ENCODE measurements around the gene UCKL1.
A peak's percentile ranks its signal among the peaks of the same experiment; 100 is the strongest.
"Not testable (repeated sequence)": the region's sequence is repeated elsewhere in the genome, so short reads cannot be mapped to it uniquely, and the experiment has no call there.

Gene UCKL1

DNA sequence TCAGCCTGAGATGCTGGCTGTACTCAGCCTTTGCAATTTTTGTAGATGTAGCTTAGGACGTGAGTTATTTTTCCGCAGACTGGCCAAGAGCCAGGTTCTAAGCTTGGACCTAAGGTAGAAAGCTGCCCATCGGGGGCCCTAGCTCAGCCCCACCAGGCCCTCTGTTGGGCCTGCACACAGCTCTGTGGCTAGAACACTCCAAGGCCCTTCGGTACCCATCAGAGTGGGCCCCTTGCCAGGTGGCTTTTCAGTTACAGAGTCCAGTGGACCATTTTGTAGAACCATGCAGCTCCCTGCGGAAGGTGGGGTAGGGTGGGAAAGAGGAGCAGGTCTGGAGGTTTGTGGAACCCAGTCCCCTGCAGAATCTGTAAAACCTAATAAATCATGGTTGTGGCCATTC is 22.6 kb downstream of the UCKL1 start:
- Mint-ChIP-seq H3K27me3 (no peaks in the 10 kb centered on the region), H3K9me3 (no peaks in the 10 kb centered on the region), H3K36me3 (ENCODE audit: low read depth) (peaks cover 86% of the 10 kb centered on the region), H3K4me1 (ENCODE audit: low read depth) (no peaks in the 10 kb centered on the region), H3K27ac (no peak overlapping the region), H3K4me3 (no peak overlapping the region)
- DNase-seq: no peak

- DNase-seq: no peak
- H3K27me3 Mint-ChIP-seq: no peaks in the 10 kb centered on the region
- no peaks in the 10 kb centered on the region for H3K4me1 Mint-ChIP-seq (ENCODE audit: low read depth)
- no peak overlapping the region for H3K4me3 Mint-ChIP-seq
- no peaks in the 10 kb centered on the region for H3K9me3 Mint-ChIP-seq
- no peak overlapping the region for H3K27ac Mint-ChIP-seq
- H3K36me3 Mint-ChIP-seq (ENCODE audit: low read depth): peaks cover 92% of the 10 kb centered on the region
Measured at GRCh38 chr20:63932606-63933160, 23.5 kb downstream of the UCKL1 start.

GRCh38 chr20:63931735-63932134 is 24.5 kb downstream of the UCKL1 start:
- no peak overlapping the region for H3K27ac Mint-ChIP-seq
- peaks cover 96% of the 10 kb centered on the region for H3K36me3 Mint-ChIP-seq (ENCODE audit: low read depth)
- no peaks in the 10 kb centered on the region for H3K27me3 Mint-ChIP-seq

DNA sequence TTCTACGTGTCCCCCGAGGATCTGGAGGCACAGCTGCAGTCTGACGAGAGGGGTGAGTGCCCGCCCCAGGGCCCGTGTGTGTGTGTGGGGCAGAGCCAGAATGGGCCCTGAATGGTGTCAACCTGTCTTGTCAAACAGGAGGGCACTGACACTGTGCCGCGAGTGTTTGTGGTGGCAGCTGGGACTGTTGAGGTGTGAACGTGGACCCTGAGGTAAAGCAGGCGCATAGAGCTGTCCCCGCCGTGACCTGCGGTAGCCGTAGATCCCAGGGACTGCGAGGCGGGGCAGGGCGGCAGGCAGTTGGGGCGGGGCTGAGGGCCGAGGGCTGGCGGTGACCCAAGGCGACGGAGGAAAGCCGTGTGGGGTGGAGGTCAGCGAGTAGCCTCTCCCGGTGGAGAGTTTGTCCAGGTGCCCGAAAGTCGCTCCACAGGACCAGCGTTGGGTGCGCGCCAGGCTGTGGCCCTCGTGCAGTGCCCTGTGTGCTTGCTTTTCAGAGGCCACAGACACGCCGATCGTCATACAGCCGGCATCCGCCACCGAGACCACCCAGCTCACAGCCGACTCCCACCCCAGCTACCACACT is 25.2 kb downstream of the UCKL1 start:
- no peaks in the 10 kb centered on the region for H3K27me3 Mint-ChIP-seq
- H3K4me3 Mint-ChIP-seq: no peak overlapping the region
- peak overlapping the region; percentile 44 for H3K27ac Mint-ChIP-seq
- H3K4me1 Mint-ChIP-seq (ENCODE audit: low read depth): peaks cover 3% of the 10 kb centered on the region
- peaks cover 96% of the 10 kb centered on the region for H3K36me3 Mint-ChIP-seq (ENCODE audit: low read depth)
- H3K9me3 Mint-ChIP-seq: no peaks in the 10 kb centered on the region
- no peak for DNase-seq

More at GRCh38 chr20:63931735-63932134, 24.5 kb downstream of the UCKL1 start:
- H3K4me1 Mint-ChIP-seq (ENCODE audit: low read depth): no peaks in the 10 kb centered on the region
- no peak overlapping the region for H3K4me3 Mint-ChIP-seq
- DNase-seq: no peak
- no peaks in the 10 kb centered on the region for H3K9me3 Mint-ChIP-seq

GRCh38 chr20:63929473-63929883 is 26.7 kb downstream of the UCKL1 start:
- not testable (repeated sequence) for DNase-seq; H3K4me3 Mint-ChIP-seq; H3K27me3 Mint-ChIP-seq; H3K4me1 Mint-ChIP-seq (ENCODE audit: low read depth); H3K27ac Mint-ChIP-seq; H3K9me3 Mint-ChIP-seq
- peaks cover 93% of the 10 kb centered on the region for H3K36me3 Mint-ChIP-seq (ENCODE audit: low read depth)

- Mint-ChIP-seq H3K36me3 (ENCODE audit: low read depth) (peaks cover 92% of the 10 kb centered on the region), H3K27ac (no peak overlapping the region), H3K4me1 (ENCODE audit: low read depth) (peaks cover 12% of the 10 kb centered on the region), H3K9me3 (no peaks in the 10 kb centered on the region), H3K27me3 (no peaks in the 10 kb centered on the region), H3K4me3 (no peak overlapping the region)
- DNase-seq: no peak
Measured at GRCh38 chr20:63929071-63929470, 27.1 kb downstream of the UCKL1 start.

DNA sequence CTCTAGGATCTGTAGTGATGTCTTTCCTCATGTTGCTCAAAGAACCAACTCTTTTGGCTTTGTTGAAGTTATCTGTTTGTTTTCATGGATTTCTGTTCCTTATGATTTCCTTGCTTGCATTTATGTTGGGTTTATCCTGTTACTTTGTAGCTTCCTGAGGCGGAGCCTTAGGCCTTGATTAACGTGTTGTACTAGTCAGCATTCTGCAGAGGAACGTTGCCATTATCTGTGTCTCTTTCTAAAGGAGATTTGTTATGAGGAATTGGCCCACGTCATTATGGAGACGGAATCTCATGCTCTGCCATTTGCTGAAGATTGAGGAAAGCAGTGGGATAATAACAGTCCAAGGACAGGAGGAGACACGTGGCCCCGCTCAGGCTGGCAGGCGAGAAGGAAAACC is 29.9 kb downstream of the UCKL1 start:
- Mint-ChIP-seq H3K27me3 (no peaks in the 10 kb centered on the region), H3K27ac (peak overlapping the region; percentile 42), H3K4me1 (ENCODE audit: low read depth) (peaks cover 16% of the 10 kb centered on the region), H3K9me3 (no peaks in the 10 kb centered on the region), H3K36me3 (ENCODE audit: low read depth) (peaks cover 81% of the 10 kb centered on the region), H3K4me3 (no peak overlapping the region)
- no peak for DNase-seq

DNA sequence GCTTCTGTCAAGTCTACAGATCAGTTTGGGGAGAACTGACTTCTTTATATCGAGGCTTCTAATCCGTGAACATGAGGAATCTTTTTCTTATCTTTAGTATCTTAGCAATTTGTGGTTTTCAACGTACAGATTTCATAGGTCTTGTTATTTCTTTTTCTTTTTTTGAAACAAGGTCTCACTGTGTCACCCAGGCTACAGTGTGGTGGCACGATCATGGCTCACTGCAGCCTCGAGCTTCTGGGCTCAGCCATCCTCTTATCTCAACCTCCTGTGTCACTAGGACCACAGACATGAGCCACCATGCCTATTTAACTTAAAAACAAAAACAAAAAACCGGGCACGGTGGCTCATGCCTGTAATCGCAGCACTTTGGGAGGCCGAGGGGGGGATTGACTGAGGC is 32.0 kb downstream of the UCKL1 start:
- H3K4me3 Mint-ChIP-seq: no peak overlapping the region
- peaks cover 16% of the 10 kb centered on the region for H3K4me1 Mint-ChIP-seq (ENCODE audit: low read depth)
- peak overlapping the region; percentile 37 for H3K27ac Mint-ChIP-seq
- H3K36me3 Mint-ChIP-seq (ENCODE audit: low read depth): peaks cover 67% of the 10 kb centered on the region
- H3K9me3 Mint-ChIP-seq: no peaks in the 10 kb centered on the region
- H3K27me3 Mint-ChIP-seq: no peaks in the 10 kb centered on the region
- DNase-seq: no peak

DNA sequence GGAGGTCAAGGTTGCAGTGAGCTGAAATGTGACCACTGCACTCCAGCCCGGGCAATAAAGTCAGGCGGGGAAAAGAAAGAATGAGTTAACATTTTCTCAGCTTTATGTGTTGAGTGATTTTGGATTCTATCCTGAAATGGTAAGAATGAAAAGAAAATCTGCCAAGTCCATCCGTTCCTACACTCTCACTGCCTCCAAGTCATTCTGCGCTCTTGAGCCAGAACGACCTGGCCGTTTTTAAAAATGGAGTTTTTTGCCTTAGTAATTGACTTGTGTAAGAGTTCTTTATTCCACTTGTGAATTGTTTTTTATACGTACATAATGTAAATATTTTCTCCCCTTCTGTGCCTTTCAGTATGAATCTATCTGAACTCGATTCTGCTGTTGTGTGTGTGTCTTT is 32.6 kb downstream of the UCKL1 start:
- no peaks in the 10 kb centered on the region for H3K9me3 Mint-ChIP-seq
- no peaks in the 10 kb centered on the region for H3K27me3 Mint-ChIP-seq
- H3K4me3 Mint-ChIP-seq: no peak overlapping the region
- H3K4me1 Mint-ChIP-seq (ENCODE audit: low read depth): peaks cover 16% of the 10 kb centered on the region
- no peak for DNase-seq
- H3K27ac Mint-ChIP-seq: peak overlapping the region; percentile 55
- H3K36me3 Mint-ChIP-seq (ENCODE audit: low read depth): peaks cover 66% of the 10 kb centered on the region

GRCh38 chr20:63920226-63920625 is 36.0 kb downstream of the UCKL1 start:
- Mint-ChIP-seq H3K4me1 (ENCODE audit: low read depth) (peaks cover 22% of the 10 kb centered on the region), H3K9me3 (no peaks in the 10 kb centered on the region)

DNA sequence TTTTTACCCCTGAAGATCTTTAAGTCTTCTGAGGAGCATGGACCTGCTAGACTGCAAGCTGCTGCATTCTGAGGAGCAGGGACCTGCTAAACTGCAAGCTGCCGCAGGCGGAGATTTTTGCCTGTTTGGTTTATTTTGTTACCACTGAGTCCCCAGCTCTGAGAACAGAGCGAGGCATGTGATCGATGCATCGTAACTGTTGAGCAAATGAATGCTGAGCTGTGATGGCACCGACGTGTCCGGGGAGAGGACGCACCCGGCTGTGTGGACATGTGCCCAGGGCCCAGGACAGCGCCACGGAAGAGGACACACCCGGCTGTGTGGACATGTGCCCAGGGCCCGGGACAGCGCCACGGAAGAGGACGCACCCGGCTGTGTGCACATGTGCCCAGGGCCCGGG is 37.1 kb downstream of the UCKL1 start:
- Mint-ChIP-seq H3K27ac (no peak overlapping the region), H3K4me1 (ENCODE audit: low read depth) (peaks cover 17% of the 10 kb centered on the region), H3K4me3 (no peak overlapping the region), H3K27me3 (no peaks in the 10 kb centered on the region), H3K36me3 (ENCODE audit: low read depth) (peaks cover 65% of the 10 kb centered on the region), H3K9me3 (no peaks in the 10 kb centered on the region)
- no peak for DNase-seq

More at GRCh38 chr20:63920226-63920625, 36.0 kb downstream of the UCKL1 start:
- H3K4me3 Mint-ChIP-seq: no peak overlapping the region
- no peak overlapping the region for H3K27ac Mint-ChIP-seq
- H3K36me3 Mint-ChIP-seq (ENCODE audit: low read depth): peaks cover 66% of the 10 kb centered on the region
- DNase-seq: no peak
- no peaks in the 10 kb centered on the region for H3K27me3 Mint-ChIP-seq

DNA sequence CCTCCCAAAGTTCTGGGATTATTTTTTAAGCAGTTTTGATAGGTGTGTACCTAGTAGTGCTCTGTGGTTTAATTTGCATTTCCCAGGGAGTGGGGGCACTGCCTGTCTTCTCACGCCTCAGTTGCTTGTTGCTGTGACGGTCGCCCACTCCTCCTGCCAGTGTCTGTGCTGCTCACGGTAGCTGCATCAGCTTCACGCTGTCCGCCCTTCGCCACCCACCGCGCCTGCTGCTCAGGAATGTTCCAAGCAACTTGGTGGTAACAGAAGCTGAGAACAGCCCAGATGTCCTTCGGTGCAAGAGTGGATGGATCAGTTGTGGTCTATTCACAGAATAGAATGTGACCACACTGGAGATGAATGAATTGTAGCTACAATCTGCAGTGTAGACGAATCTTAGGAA is 38.4 kb downstream of the UCKL1 start:
- H3K27ac Mint-ChIP-seq: peak overlapping the region; percentile 40
- no peaks in the 10 kb centered on the region for H3K27me3 Mint-ChIP-seq
- no peak for DNase-seq
- no peaks in the 10 kb centered on the region for H3K9me3 Mint-ChIP-seq
- H3K4me3 Mint-ChIP-seq: no peak overlapping the region
- H3K36me3 Mint-ChIP-seq (ENCODE audit: low read depth): peaks cover 60% of the 10 kb centered on the region
- H3K4me1 Mint-ChIP-seq (ENCODE audit: low read depth): peaks cover 18% of the 10 kb centered on the region

GRCh38 chr20:63916371-63916939 is 39.8 kb downstream of the UCKL1 start:
- H3K4me3 Mint-ChIP-seq, H3K27me3 Mint-ChIP-seq, H3K9me3 Mint-ChIP-seq, DNase-seq: not testable (repeated sequence)
- peak overlapping the region; percentile 56 for H3K27ac Mint-ChIP-seq
- H3K4me1 Mint-ChIP-seq (ENCODE audit: low read depth): peaks cover 26% of the 10 kb centered on the region
- peaks cover 55% of the 10 kb centered on the region for H3K36me3 Mint-ChIP-seq (ENCODE audit: low read depth)

GRCh38 chr20:63915471-63915870 is 40.7 kb downstream of the UCKL1 start:
- no peak for DNase-seq
- H3K27ac Mint-ChIP-seq: no peak overlapping the region
- H3K4me1 Mint-ChIP-seq (ENCODE audit: low read depth): peaks cover 33% of the 10 kb centered on the region

DNA sequence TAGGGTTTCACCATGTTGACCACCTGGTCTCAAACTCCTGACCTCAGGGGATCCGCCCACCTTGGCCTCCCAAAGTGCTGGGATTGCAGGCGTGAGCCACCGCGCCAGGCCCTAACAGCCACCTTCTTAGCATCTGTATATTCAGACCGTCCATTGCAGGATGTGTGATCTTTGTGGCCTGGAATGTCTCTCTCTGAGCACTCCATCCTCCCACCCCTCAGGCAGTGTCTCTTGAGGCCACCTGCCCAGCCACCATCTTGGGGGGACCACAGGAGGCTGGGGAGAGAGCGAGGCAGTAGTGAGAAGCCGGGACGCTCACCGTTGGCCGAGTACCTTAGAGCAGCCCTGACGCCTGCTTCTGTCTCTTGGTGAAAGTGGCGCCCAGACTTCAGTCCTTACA is 42.4 kb downstream of the UCKL1 start:
- Mint-ChIP-seq H3K27me3 (no peaks in the 10 kb centered on the region), H3K4me1 (ENCODE audit: low read depth) (peaks cover 41% of the 10 kb centered on the region), H3K4me3 (no peak overlapping the region), H3K27ac (peak overlapping the region; percentile 29), H3K9me3 (no peaks in the 10 kb centered on the region), H3K36me3 (ENCODE audit: low read depth) (peaks cover 56% of the 10 kb centered on the region)
- DNase-seq: no peak

More at GRCh38 chr20:63915471-63915870, 40.7 kb downstream of the UCKL1 start:
- no peak overlapping the region for H3K4me3 Mint-ChIP-seq
- H3K27me3 Mint-ChIP-seq: no peaks in the 10 kb centered on the region
- H3K36me3 Mint-ChIP-seq (ENCODE audit: low read depth): peaks cover 59% of the 10 kb centered on the region
- H3K9me3 Mint-ChIP-seq: no peaks in the 10 kb centered on the region
